Tibial artery (tissue), 4 donors: ENCODE measurements around the gene INPP4B.
A peak's percentile ranks its signal among the peaks of the same experiment; 100 is the strongest.

Experiments used
- DNase-seq, 2 donors: peaks; one replicate each; pipeline ENCODE4 v3.0.0-alpha.2; 2019
- H3K27ac ChIP-seq, 2 donors: fragments of 200-600 bp; sonication (generic) in 1 of 2; 1 replicate in 1 of 2; 2 replicates in 1 of 2; pipeline ENCODE4 v1.5.1; 2018 to 2019; ENCODE audit warnings: mild to moderate bottlenecking in 1 of 2
- H3K27me3 ChIP-seq, 2 donors: fragments of 200-600 bp; sonication (generic) in 1 of 2; one replicate each; pipeline versions ENCODE4 v1.5.1 to v1.6.0; 2016 to 2019
- H3K36me3 ChIP-seq, 3 donors: fragments of 200-600 bp; sonication (generic) in 2 of 3; one replicate each; pipeline ENCODE4 v1.5.1; 2016 to 2019; ENCODE audit warnings: mild to moderate bottlenecking in 2 of 3
- H3K4me1 ChIP-seq, 4 donors: fragments of 200-600 bp; sonication (generic) in 2 of 4; 1 replicate in 3 of 4; 2 replicates in 1 of 4; pipeline ENCODE4 v1.5.1; 2016 to 2019
- H3K4me3 ChIP-seq, 2 donors: fragments of 200-600 bp; sonication (generic) in 1 of 2; 1 replicate in 1 of 2; 2 replicates in 1 of 2; pipeline ENCODE4 v1.5.1; 2018 to 2019; ENCODE audit warnings: mild to moderate bottlenecking in 2 of 2
- H3K9me3 ChIP-seq, 3 donors: fragments of 200-600 bp; sonication (generic) in 1 of 3; one replicate each; pipeline ENCODE4 v1.5.1; 2016 to 2019
- intact Hi-C: fragments of 100-400 bp; cut with DNase I; formaldehyde crosslinking; loops from one replicate; pipeline ENCODE4 v1.15.0; 2023; ENCODE audit warnings: low total_unique reads
- TF ChIP-seq, protein P1 (sequence below), 2 experiments: fragments of 200-600 bp in 1 of 2; fragments of 450-650 bp in 1 of 2; IDR thresholded peaks; one replicate each; pipeline ENCODE4 v1.5.1; 2017 to 2019; ENCODE audit warnings: antibody characterized with exemption in 2 of 2, mild to moderate bottlenecking in 1 of 2, moderate library complexity in 1 of 2

INPP4B gene

DNA sequence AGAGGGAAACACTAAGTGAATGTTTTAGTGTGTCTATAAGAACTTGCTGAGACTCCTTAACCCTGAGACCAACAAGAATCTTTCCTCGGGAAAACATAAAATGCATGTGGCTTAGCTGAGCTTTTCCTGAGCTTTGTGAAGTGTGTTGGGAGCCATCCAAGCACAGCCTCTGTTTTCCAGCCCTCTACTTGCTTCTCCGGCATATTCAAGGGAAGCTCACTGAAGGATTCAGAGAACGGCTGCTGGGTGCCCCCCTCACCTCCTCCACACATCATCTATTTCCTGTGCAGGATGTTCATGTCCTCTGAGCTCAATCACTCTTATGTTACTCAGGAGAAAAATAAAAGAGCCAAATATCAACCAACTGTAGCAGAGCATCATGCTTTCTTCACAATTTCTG, 717.6 kb downstream of the INPP4B start:
- no peak for DNase-seq
- TF ChIP-seq, protein P1, sequence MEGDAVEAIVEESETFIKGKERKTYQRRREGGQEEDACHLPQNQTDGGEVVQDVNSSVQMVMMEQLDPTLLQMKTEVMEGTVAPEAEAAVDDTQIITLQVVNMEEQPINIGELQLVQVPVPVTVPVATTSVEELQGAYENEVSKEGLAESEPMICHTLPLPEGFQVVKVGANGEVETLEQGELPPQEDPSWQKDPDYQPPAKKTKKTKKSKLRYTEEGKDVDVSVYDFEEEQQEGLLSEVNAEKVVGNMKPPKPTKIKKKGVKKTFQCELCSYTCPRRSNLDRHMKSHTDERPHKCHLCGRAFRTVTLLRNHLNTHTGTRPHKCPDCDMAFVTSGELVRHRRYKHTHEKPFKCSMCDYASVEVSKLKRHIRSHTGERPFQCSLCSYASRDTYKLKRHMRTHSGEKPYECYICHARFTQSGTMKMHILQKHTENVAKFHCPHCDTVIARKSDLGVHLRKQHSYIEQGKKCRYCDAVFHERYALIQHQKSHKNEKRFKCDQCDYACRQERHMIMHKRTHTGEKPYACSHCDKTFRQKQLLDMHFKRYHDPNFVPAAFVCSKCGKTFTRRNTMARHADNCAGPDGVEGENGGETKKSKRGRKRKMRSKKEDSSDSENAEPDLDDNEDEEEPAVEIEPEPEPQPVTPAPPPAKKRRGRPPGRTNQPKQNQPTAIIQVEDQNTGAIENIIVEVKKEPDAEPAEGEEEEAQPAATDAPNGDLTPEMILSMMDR (IDR thresholded peaks at IDR 0.05) = no peak
- Histone ChIP-seq H3K4me1 (peaks cover 0 to 29% (median 5%) of the 10 kb centered on the region in 4 donors), H3K27ac (peak overlapping the region; percentile 24 to 42), H3K9me3 (no peaks in the 10 kb centered on the region), H3K27me3 (no peaks in the 10 kb centered on the region), H3K36me3 (no peaks in the 10 kb centered on the region), H3K4me3 (no peak overlapping the region)
- intact Hi-C loops = loop anchor here (5.0 kb wide), 1 partner anchor 719 kb away; the partner anchor contains the start of gene INPP4B

DNA sequence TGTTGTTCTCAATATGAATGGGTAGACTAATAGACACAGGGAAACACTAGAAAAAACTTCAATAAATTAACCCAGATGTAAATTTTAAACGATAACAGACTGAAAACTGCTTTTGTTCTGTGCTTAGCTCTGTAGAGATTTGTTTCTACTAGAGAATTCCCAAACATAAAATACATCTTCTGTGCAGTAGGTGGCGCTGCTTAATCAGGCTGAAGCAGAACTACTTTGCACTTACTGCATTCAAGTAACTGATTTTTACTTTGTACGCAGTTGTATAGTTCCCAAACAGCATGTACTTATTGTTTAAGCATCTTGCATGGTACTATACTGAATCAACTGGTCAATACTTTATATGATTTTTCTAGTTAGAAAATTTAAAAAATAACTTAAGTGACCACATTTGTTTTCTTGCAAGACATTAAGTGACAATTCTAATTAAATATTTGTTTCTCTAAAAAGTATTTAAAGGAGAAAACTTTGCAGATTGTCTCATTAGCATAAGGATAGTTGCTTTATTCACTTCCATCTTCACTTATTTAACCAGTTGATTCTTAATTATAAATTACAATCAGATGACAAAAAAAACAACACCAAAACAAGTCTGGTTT, 719.1 kb downstream of the INPP4B start:
- no peak overlapping the region for H3K4me3 ChIP-seq
- peak in 1 of 2 donors; percentile 25 for DNase-seq
- no peaks in the 10 kb centered on the region for H3K27me3 ChIP-seq
- H3K4me1 ChIP-seq = peaks cover 0 to 32% (median 5%) of the 10 kb centered on the region in 4 donors
- H3K9me3 ChIP-seq = no peaks in the 10 kb centered on the region
- intact Hi-C loops = loop anchor here (5.0 kb wide), 1 partner anchor 720 kb away; the partner anchor contains the start of gene INPP4B
- H3K36me3 ChIP-seq = no peaks in the 10 kb centered on the region
- H3K27ac ChIP-seq = no peak overlapping the region
- TF ChIP-seq, protein P1 (IDR thresholded peaks at IDR 0.05) = peak; percentile 79 to 82

DNA sequence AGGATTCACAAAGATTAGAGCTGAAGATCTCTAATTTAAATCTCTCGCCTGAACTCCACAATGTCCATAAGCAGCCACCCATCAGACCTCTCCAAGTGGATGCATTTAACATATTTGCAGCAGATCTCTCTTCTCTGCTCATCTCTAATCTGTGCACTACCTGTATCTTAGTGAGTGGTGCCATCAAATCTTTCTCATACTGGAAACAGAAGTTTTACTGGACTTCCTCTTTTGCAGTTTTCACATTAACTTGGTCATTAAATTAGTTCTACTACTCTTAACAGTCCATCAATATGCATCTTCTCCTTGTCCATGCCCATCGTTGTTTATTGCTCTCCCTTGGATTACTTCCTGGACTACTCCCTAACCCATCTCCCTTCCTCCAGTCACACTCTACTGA, 721.2 kb downstream of the INPP4B start:
- peaks cover 0 to 18% (median 5%) of the 10 kb centered on the region in 4 donors for H3K4me1 ChIP-seq
- H3K9me3 ChIP-seq = no peaks in the 10 kb centered on the region
- TF ChIP-seq, protein P1 (IDR thresholded peaks at IDR 0.05) = no peak
- intact Hi-C loops = loop anchor here (5.0 kb wide), 1 partner anchor 722 kb away; the partner anchor contains the start of gene INPP4B
- H3K27me3 ChIP-seq = no peaks in the 10 kb centered on the region
- H3K36me3 ChIP-seq = no peaks in the 10 kb centered on the region
- no peak overlapping the region for H3K4me3 ChIP-seq
- DNase-seq = no peak
- no peak overlapping the region for H3K27ac ChIP-seq

DNA sequence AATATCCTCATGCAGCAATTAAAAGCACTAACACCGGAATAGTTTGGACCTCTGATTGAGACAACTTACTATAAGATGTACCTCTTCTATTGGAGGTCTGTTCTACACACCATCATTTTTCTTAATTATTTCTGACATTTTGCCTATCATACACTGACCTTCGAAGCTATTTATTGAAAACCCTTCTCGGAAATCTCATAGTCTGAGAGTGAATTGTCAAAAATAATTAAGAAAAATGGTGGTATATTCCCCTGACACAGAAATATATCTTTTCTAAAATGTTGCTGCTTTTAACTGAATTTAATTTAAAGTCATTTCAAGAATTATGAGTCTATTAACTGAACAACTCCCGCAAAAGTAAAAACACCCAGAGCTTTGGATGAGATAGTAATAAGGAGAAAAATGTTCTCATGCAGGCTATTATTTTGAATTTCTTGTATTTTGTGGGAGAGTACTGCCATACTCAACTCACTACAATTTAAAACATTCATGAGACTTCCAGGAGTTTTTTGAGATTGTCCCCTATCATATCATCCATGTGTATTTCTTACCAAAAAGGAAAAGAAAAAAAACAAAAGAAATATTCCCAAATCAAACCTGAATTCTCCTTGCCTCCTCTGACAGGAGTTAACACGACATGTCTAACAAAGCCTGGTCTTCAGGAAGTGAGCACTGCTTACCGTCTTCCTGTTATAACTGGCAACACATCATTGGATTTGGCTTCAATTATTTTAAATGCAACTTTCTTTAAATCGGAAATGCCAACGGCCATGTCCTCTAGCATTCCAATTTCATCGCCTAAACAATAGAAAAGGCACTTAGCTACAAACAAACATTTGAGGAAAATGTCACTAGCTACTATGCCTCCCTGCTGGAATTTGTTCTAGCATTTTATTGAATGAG, 724.4 kb downstream of the INPP4B start:
- Histone ChIP-seq H3K4me3 (no peak overlapping the region), H3K4me1 (peaks cover 0 to 4% (median 0%) of the 10 kb centered on the region in 4 donors), H3K27me3 (no peaks in the 10 kb centered on the region), H3K9me3 (no peaks in the 10 kb centered on the region), H3K36me3 (no peaks in the 10 kb centered on the region), H3K27ac (no peak overlapping the region)
- intact Hi-C loops = no loop called here
- TF ChIP-seq, protein P1 (IDR thresholded peaks at IDR 0.05) = no peak
- no peak for DNase-seq

DNA sequence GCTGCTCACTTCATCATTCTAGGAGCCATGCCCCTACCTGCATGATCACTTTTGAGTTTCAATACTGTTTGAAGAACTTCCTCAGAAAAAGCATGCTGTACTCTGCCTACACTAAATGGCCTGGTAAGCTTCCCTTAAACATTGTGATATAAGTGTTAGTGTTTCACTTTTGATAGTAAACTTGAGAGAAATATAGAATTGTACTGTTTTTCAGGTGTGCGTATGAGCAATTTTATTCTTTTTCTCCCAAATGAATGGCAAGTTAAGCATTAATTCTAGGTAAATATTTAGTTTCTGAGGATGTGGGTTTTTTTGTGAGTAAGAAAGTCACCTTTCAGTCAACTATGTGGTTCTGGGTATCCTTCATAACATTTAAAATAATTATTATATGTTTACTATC, 725.2 kb downstream of the INPP4B start:
- Histone ChIP-seq H3K27me3 (no peaks in the 10 kb centered on the region), H3K4me3 (no peak overlapping the region), H3K36me3 (no peaks in the 10 kb centered on the region), H3K4me1 (peaks cover 0 to 4% (median 0%) of the 10 kb centered on the region in 4 donors), H3K27ac (no peak overlapping the region), H3K9me3 (no peaks in the 10 kb centered on the region)
- no peak for DNase-seq
- intact Hi-C loops = no loop called here
- TF ChIP-seq, protein P1 (IDR thresholded peaks at IDR 0.05) = no peak
